SK-N-SH (cell line): ENCODE data around the gene HNRNPUL1. TPM values are rescaled to one million over a fixed set of nuclear protein-coding genes. Genes with fewer than 3 reads are reported as not detected.

ENCODE experiments used
- CTCF ChIA-PET: fragments of 300-600, 350-600 bp; formaldehyde crosslinking; extraction: SDS; loops from one replicate; lab custom pipeline; 2021; lab: Yijun Ruan, JAX
- POLR2A ChIA-PET: fragments of 350-600 bp; sonication (Branson Sonifier 250); formaldehyde crosslinking; extraction: SDS; loops from one replicate; lab custom pipeline; 2020; ENCODE audit warnings: antibody characterized with exemption, inconsistent platforms; lab: Yijun Ruan, JAX
- DNase-seq: peaks from one replicate; pipeline ENCODE4 v3.0.0; 2012
- H2AFZ ChIP-seq: fragments of 200-600 bp; sonication (generic); 2 replicates; pipeline ENCODE4 v1.8.1; 2016; ENCODE audit warnings: antibody characterized with exemption, mild to moderate bottlenecking, low read depth
- H3F3A ChIP-seq: fragments of 200-600 bp; sonication (generic); replicated peaks from 2 replicates; pipeline ENCODE3; 2016; ENCODE audit warnings: antibody characterized with exemption, mild to moderate bottlenecking; ENCODE audit not compliant: insufficient read depth
- H3K27ac ChIP-seq, 2 experiments: fragments of 200-500 bp in 1 of 2; fragments of 200-600 bp in 1 of 2; sonication (Bioruptor generic) in 1 of 2; sonication (generic), shearing (Covaris generic) in 1 of 2; 2 replicates each; pipeline versions ENCODE4 v1.5.1 to v1.6.1; 2014 to 2016; ENCODE audit warnings: low read depth in 2 of 2, inconsistent platforms in 1 of 2, low read length in 1 of 2, mild to moderate bottlenecking in 1 of 2, mixed read lengths in 1 of 2
- H3K27me3 ChIP-seq: fragments of 200-600 bp; sonication (generic), shearing (Covaris generic); 2 replicates; pipeline ENCODE4 v1.6.1; 2016; ENCODE audit warnings: mixed run types; ENCODE audit not compliant: insufficient read depth
- H3K36me3 ChIP-seq, 2 experiments: fragments of 200-500 bp in 1 of 2; fragments of 200-600 bp in 1 of 2; sonication (Bioruptor generic) in 1 of 2; sonication (generic) in 1 of 2; replicated peaks in 1 of 2; 2 replicates each; pipeline versions ENCODE3 to v1.5.1; 2014 to 2016; ENCODE audit warnings: low read length in 1 of 2, mild to moderate bottlenecking in 1 of 2; ENCODE audit not compliant: insufficient read depth in 2 of 2, control insufficient read depth in 1 of 2
- H3K4me1 ChIP-seq, 2 experiments: fragments of 200-500 bp in 1 of 2; fragments of 200-600 bp in 1 of 2; sonication (Bioruptor generic) in 1 of 2; sonication (generic), shearing (Covaris generic) in 1 of 2; 2 replicates each; pipeline versions ENCODE4 v1.5.1 to v1.6.1; 2014 to 2016; ENCODE audit warnings: low read depth in 1 of 2, low read length in 1 of 2, mixed run types in 1 of 2; ENCODE audit not compliant: insufficient read depth in 2 of 2, control insufficient read depth in 1 of 2
- H3K4me2 ChIP-seq: fragments of 200-600 bp; sonication (generic), shearing (Covaris generic); 2 replicates; pipeline ENCODE4 v1.6.1; 2017; ENCODE audit warnings: mixed run types
- H3K4me3 ChIP-seq, 2 experiments: fragments of 200-500 bp in 1 of 2; fragments of 200-600 bp in 1 of 2; sonication (Bioruptor generic) in 1 of 2; sonication (generic), shearing (Covaris generic) in 1 of 2; 2 replicates each; pipeline versions ENCODE4 v1.5.1 to v1.8.1; 2014 to 2016; ENCODE audit warnings: low read depth in 2 of 2, inconsistent platforms in 1 of 2, low read length in 1 of 2, mild to moderate bottlenecking in 1 of 2, mixed read lengths in 1 of 2, moderate library complexity in 1 of 2
- H3K79me2 ChIP-seq: fragments of 200-600 bp; sonication (generic); 2 replicates; pipeline ENCODE4 v1.8.1; 2017; ENCODE audit warnings: mild to moderate bottlenecking; ENCODE audit not compliant: insufficient read depth
- H3K9ac ChIP-seq: fragments of 200-600 bp; sonication (generic); 2 replicates; pipeline ENCODE4 v1.6.1; 2017; ENCODE audit warnings: mixed run types
- H3K9me2 ChIP-seq: fragments of 200-600 bp; sonication (generic); 2 replicates; pipeline ENCODE4 v1.6.1; 2017; ENCODE audit warnings: mixed run types
- H3K9me3 ChIP-seq: fragments of 200-600 bp; sonication (generic); 2 replicates; pipeline ENCODE4 v1.6.1; 2017; ENCODE audit warnings: mixed run types, mild to moderate bottlenecking, moderate library complexity
- H4K20me1 ChIP-seq: fragments of 200-600 bp; sonication (generic); 2 replicates; pipeline ENCODE4 v1.6.1; 2017; ENCODE audit warnings: mild to moderate bottlenecking, mixed run types; ENCODE audit not compliant: insufficient read depth
- EP300 ChIP-seq, 2 experiments: IDR thresholded peaks; 2 replicates each; pipeline versions ENCODE4 v1.4.0 to v1.6.1; 2012; ENCODE audit warnings: borderline replicate concordance in 1 of 2, low read depth in 1 of 2, low read length in 1 of 2
- FOXM1 ChIP-seq: IDR thresholded peaks from 2 replicates; pipeline ENCODE4 v1.4.0; 2012; ENCODE audit warnings: low read depth, mild to moderate bottlenecking
- GABPA ChIP-seq: IDR thresholded peaks from 2 replicates; pipeline ENCODE4 v1.4.0; 2012; ENCODE audit warnings: low read depth, mild to moderate bottlenecking
- GATA2 ChIP-seq: sonication (generic); formaldehyde crosslinking; IDR thresholded peaks from 2 replicates; pipeline ENCODE4 v1.5.0; 2020; ENCODE audit warnings: mild to moderate bottlenecking, missing genetic modification reagents
- JUND ChIP-seq: IDR thresholded peaks from 2 replicates; pipeline ENCODE4 v1.4.0; 2012
- MAX ChIP-seq: IDR thresholded peaks from 2 replicates; pipeline ENCODE4 v1.4.0; 2012; ENCODE audit warnings: low read depth
- MEF2A ChIP-seq: IDR thresholded peaks from 2 replicates; pipeline ENCODE4 v1.4.0; 2012; ENCODE audit warnings: low read depth, borderline replicate concordance
- MXI1 ChIP-seq: IDR thresholded peaks from 2 replicates; pipeline ENCODE4 v1.6.1; 2012; ENCODE audit warnings: mild to moderate bottlenecking, low read depth, low read length, improper control_type of control experiment
- NFIC ChIP-seq: IDR thresholded peaks from 2 replicates; pipeline ENCODE4 v1.4.0; 2012; ENCODE audit warnings: borderline replicate concordance
- PBX3 ChIP-seq: IDR thresholded peaks from 2 replicates; pipeline ENCODE4; 2012
- POLR2AphosphoS5 ChIP-seq: IDR thresholded peaks from 2 replicates; pipeline ENCODE4 v1.6.1; 2012; ENCODE audit warnings: low read depth, low read length
- RAD21 ChIP-seq: IDR thresholded peaks from 2 replicates; pipeline ENCODE4 v1.6.1; 2012; ENCODE audit warnings: mild to moderate bottlenecking, low read length
- RFX5 ChIP-seq: IDR thresholded peaks from 2 replicates; pipeline ENCODE4 v1.6.1; 2012; ENCODE audit warnings: mild to moderate bottlenecking, improper control_type of control experiment, low read length
- SIN3A ChIP-seq: IDR thresholded peaks from 2 replicates; pipeline ENCODE4 v1.6.1; 2012; ENCODE audit warnings: low read depth, mild to moderate bottlenecking, low read length, moderate library complexity, borderline replicate concordance
- TCF12 ChIP-seq: IDR thresholded peaks from 2 replicates; pipeline ENCODE4 v1.4.0; 2012
- TEAD4 ChIP-seq: IDR thresholded peaks from 2 replicates; pipeline ENCODE4 v1.4.0; 2012; ENCODE audit warnings: mild to moderate bottlenecking, borderline replicate concordance; ENCODE audit not compliant: insufficient read depth
- USF1 ChIP-seq: IDR thresholded peaks from 2 replicates; pipeline ENCODE4 v1.4.0; 2012; ENCODE audit warnings: low read depth, borderline replicate concordance
- YY1 ChIP-seq: IDR thresholded peaks from 2 replicates; pipeline ENCODE4 v1.4.0; 2012; ENCODE audit warnings: low read depth, mild to moderate bottlenecking
- ZBTB33 ChIP-seq: IDR thresholded peaks from 2 replicates; pipeline ENCODE4 v1.4.0; 2012; ENCODE audit warnings: low read depth, borderline replicate concordance
- WGBS: methylation state at CpG from one replicate; pipeline ENCODE4 v1.1.6; 2017; ENCODE audit warnings: low lambda C conversion rate; 5-methylcytosine and 5-hydroxymethylcytosine counted together
- polyA plus RNA-seq, 3 experiments: library from polyadenylated mRNA; depleted of rRNA; stranded (reverse); fragments of >200 nt; gene quantifications; 2 replicates each; pipeline ENCODE4 v1.2.3, GENCODE V29; 2012

The HNRNPUL1 gene
- polyA plus RNA-seq, 1 of the 3 experiments (the other 2 are of a cell fraction): 41.5 TPM

- peaks cover 31% of the 10 kb centered on the region for H3K79me2 ChIP-seq
- TF ChIP-seq TEAD4: no peak
- TF ChIP-seq MXI1: no peak
- TF ChIP-seq GABPA: no peak
- TF ChIP-seq USF1: no peak
- TF ChIP-seq ZBTB33: no peak
- no peak for TF ChIP-seq TCF12
- no peak for TF ChIP-seq YY1
- no peak for TF ChIP-seq MEF2A
- no peak for TF ChIP-seq SIN3A
- no peak for TF ChIP-seq MAX
- no peak for TF ChIP-seq EP300 (IDR thresholded peaks at IDR 0.05; ENCODE audit: borderline replicate concordance in 1 of 2, low read depth in 1 of 2, low read length in 1 of 2)
- TF ChIP-seq RAD21: no peak
- no peak for TF ChIP-seq PBX3
- no peak for TF ChIP-seq JUND
- no peak for TF ChIP-seq NFIC
- no peak for TF ChIP-seq POLR2AphosphoS5
- no peak for TF ChIP-seq FOXM1
- no peak for TF ChIP-seq RFX5
- no peak for TF ChIP-seq GATA2 (CRISPR knock-in tag)
- H3K4me3 ChIP-seq: no peak overlapping the region
- ChIA-PET POLR2A (no interaction called here), CTCF (no interaction called here)
- no peak overlapping the region for H3K27ac ChIP-seq
- peaks cover 8% of the 10 kb centered on the region; the same call in 1 of the 2 replicates for H4K20me1 ChIP-seq
- peaks cover 9% of the 10 kb centered on the region for H3F3A ChIP-seq
- H2AFZ ChIP-seq: no peak overlapping the region
- H3K4me1 ChIP-seq: no peaks in the 10 kb centered on the region
- no peaks in the 10 kb centered on the region for H3K27me3 ChIP-seq
- 95% methylated on average over 6 of the region's 6 CpGs for WGBS
- no peaks in the 10 kb centered on the region for H3K9me3 ChIP-seq
- H3K9ac ChIP-seq: no peak overlapping the region
- no peak overlapping the region for H3K4me2 ChIP-seq
- no peak for DNase-seq
- H3K36me3 ChIP-seq: peaks cover 79 to 94% of the 10 kb centered on the region in 2 experiments
- H3K9me2 ChIP-seq: no peaks in the 10 kb centered on the region
Observed at GRCh38 chr19:41273076-41273475, 8.9 kb downstream of the HNRNPUL1 start.
